ENCODE data around the gene RILPL2.
"Not testable (repeated sequence)": the region's sequence is repeated elsewhere in the genome, so short reads cannot be mapped to it uniquely, and the experiment has no call there.

GRCh38 chr12:123407934-123408333 is 28.6 kb downstream of the RILPL2 start:
- TF ChIP-seq CTCF, POLR2A (IDR thresholded peaks at IDR 0.05): not testable (repeated sequence)
